ENCODE data around the gene KIAA0040.

- TF ChIP-seq CTCF (IDR thresholded peaks at IDR 0.05 in 2 of 3, conservative IDR thresholded peaks at IDR 0.05 in 1 of 3; ENCODE audit: borderline replicate concordance in 1 of 3, insufficient read depth in 1 of 3, low read depth in 2 of 3, low read length in 2 of 3) (no peak), POLR2A (IDR thresholded peaks at IDR 0.05; ENCODE audit: borderline replicate concordance, extremely low read depth, insufficient read depth, insufficient read length) (no peak), CBX3 (IDR thresholded peaks at IDR 0.05; ENCODE audit: low read depth) (no peak), RAD21 (IDR thresholded peaks at IDR 0.05; ENCODE audit: low read depth) (no peak), EZH2phosphoT487 (IDR thresholded peaks at IDR 0.05; ENCODE audit: borderline replicate concordance) (no peak), POLR2AphosphoS5 (IDR thresholded peaks at IDR 0.05; ENCODE audit: low read depth, low read length) (no peak)
- TF ChIP-seq, protein P1, sequence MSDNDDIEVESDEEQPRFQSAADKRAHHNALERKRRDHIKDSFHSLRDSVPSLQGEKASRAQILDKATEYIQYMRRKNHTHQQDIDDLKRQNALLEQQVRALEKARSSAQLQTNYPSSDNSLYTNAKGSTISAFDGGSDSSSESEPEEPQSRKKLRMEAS (IDR thresholded peaks at IDR 0.05), result no peak
Observed at GRCh38 chr1:175208773-175209492, 16.4 kb upstream of the KIAA0040 start.

Measured in HCT116 (cell line).